Lung (tissue), 12 donors: ENCODE data around the gene AGT. TPM values are rescaled to one million over a fixed set of nuclear protein-coding genes. Genes with fewer than 3 reads are reported as not detected.

ENCODE experiments used
- ATAC-seq: fragments of 200-7000 bp; cut with Tn5 transposase; one replicate; pipeline ENCODE4 v1.9.1; 2020; ENCODE audit warnings: moderate number of reproducible peaks; ENCODE audit not compliant: insufficient read depth, low FRiP score
- DNase-seq, 3 donors: peaks; one replicate each; pipeline ENCODE4 v3.0.0-alpha.2; 2013 to 2017
- H3K27ac ChIP-seq, 2 donors: one replicate each; pipeline ENCODE4 v1.5.1; 2013; ENCODE audit warnings: mild to moderate bottlenecking in 2 of 2, moderate library complexity in 2 of 2, control low read depth in 1 of 2, inconsistent platforms in 1 of 2, low read depth in 1 of 2, low read length in 1 of 2
- H3K27me3 ChIP-seq, 3 donors: one replicate each; pipeline ENCODE4 v1.5.1; 2013; ENCODE audit warnings: low read length in 2 of 3; ENCODE audit not compliant: control insufficient read depth in 3 of 3, insufficient read depth in 3 of 3
- H3K36me3 ChIP-seq, 4 donors: one replicate each; pipeline ENCODE4 v1.5.1; 2013; ENCODE audit warnings: low read length in 4 of 4, mild to moderate bottlenecking in 1 of 4, moderate library complexity in 1 of 4; ENCODE audit not compliant: control insufficient read depth in 4 of 4, insufficient read depth in 4 of 4
- H3K4me1 ChIP-seq, 5 donors: one replicate each; pipeline ENCODE4 v1.5.1; 2013; ENCODE audit warnings: low read length in 5 of 5, mild to moderate bottlenecking in 2 of 5, moderate library complexity in 1 of 5; ENCODE audit not compliant: control insufficient read depth in 5 of 5, insufficient read depth in 5 of 5
- H3K4me3 ChIP-seq: one replicate; pipeline ENCODE4 v1.5.1; 2013; ENCODE audit warnings: mild to moderate bottlenecking, control low read depth, moderate library complexity
- H3K9ac ChIP-seq, 2 donors: one replicate each; pipeline ENCODE4 v1.5.1; 2013; ENCODE audit warnings: low read length in 2 of 2, control low read depth in 1 of 2; ENCODE audit not compliant: insufficient read depth in 1 of 2
- H3K9me3 ChIP-seq, 4 donors: one replicate each; pipeline ENCODE4 v1.5.1; 2013; ENCODE audit warnings: low read length in 3 of 4, mild to moderate bottlenecking in 1 of 4, moderate library complexity in 1 of 4; ENCODE audit not compliant: control insufficient read depth in 4 of 4, insufficient read depth in 3 of 4
- WGBS, 2 donors: extraction: QIAGEN DNeasy Blood & Tissue Kit; methylation state at CpG; one replicate each; pipeline ENCODE4 v1.1.7; 2013; 5-methylcytosine and 5-hydroxymethylcytosine counted together
- polyA plus RNA-seq, 2 donors: library from polyadenylated mRNA; stranded (reverse); fragments of 200-250 nt; gene quantifications; one replicate each; pipeline ENCODE4 v1.2.1, GENCODE V29; 2013
- total RNA-seq, 2 donors: library from RNA; depleted of rRNA in 1 of 2; stranded (reverse); fragments of >200 nt in 1 of 2; gene quantifications; one replicate each; pipeline ENCODE4 v1.2.1, GENCODE V29; 2014 to 2021
- TF ChIP-seq, protein P1 (sequence below): IDR thresholded peaks from 2 replicates; pipeline ENCODE4 v1.5.1; 2012; ENCODE audit warnings: mild to moderate bottlenecking; ENCODE audit errors: control extremely low read depth, extremely low read depth
- donor health status: control.
- donor health status: control.
- donor health status: Bipolar disorder and iron deficiency.
- donor health status: healthy.
- donor health status: DM: yes; HTN: yes; CAD: no.

Gene AGT
- total and polyA plus RNA-seq, 4 donors = 1.7 to 3.5 (median 1.9) TPM

DNA sequence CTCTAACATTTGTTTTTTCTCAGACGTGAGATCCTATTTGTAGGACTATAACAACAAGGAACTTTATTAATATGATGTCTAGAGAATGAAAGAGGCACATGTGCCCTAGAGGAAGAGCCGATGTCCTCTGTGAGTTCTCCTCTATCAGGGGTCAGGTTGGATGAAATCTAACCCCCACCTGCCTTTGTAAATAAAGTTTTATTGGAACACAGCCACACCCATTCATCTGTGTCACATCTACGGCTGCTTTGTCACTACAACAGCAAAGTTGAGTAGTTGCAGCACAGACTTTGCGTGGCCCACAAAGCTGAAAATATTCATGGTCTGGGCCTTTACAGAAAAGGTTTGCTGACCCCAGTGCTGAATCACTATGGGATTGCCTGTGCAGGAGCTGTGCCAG lies 32.7 kb upstream of the AGT start:
- ATAC-seq (no peak), DNase-seq (no peak)
- Histone ChIP-seq H3K9ac (no peak overlapping the region), H3K9me3 (no peaks in the 10 kb centered on the region), H3K4me1 (peaks cover 0 to 33% (median 11%) of the 10 kb centered on the region in 5 donors), H3K27ac (no peak overlapping the region), H3K4me3 (no peak overlapping the region), H3K27me3 (no peaks in the 10 kb centered on the region), H3K36me3 (no peaks in the 10 kb centered on the region)
- WGBS, 2 donors = 87 to 90% methylated on average over 4 of the region's 4 CpGs
- TF ChIP-seq, protein P1, sequence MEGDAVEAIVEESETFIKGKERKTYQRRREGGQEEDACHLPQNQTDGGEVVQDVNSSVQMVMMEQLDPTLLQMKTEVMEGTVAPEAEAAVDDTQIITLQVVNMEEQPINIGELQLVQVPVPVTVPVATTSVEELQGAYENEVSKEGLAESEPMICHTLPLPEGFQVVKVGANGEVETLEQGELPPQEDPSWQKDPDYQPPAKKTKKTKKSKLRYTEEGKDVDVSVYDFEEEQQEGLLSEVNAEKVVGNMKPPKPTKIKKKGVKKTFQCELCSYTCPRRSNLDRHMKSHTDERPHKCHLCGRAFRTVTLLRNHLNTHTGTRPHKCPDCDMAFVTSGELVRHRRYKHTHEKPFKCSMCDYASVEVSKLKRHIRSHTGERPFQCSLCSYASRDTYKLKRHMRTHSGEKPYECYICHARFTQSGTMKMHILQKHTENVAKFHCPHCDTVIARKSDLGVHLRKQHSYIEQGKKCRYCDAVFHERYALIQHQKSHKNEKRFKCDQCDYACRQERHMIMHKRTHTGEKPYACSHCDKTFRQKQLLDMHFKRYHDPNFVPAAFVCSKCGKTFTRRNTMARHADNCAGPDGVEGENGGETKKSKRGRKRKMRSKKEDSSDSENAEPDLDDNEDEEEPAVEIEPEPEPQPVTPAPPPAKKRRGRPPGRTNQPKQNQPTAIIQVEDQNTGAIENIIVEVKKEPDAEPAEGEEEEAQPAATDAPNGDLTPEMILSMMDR = no peak

DNA sequence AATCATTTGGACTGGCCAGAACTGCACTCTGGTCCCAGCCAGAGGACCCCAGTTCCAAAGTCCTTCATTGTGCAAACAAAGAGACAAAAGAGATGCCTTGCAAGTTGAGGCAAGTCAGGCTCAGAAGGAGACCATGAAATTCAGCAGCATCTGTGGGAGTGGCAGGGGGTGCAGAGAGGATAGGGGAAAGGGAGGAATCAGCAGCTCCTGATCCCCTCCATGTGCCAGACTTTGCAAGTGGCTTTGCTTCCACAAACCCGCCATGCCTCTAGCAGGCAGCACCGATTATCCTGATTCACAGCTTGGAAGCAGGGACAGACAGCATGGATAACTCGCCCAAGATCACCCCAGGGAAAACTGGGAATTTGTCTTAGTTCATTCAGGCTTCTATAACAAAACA lies 31.1 kb upstream of the AGT start:
- DNase-seq = no peak
- Histone ChIP-seq H3K27ac (no peak overlapping the region), H3K9ac (no peak overlapping the region), H3K4me1 (peaks cover 0 to 20% (median 6%) of the 10 kb centered on the region in 5 donors), H3K4me3 (no peak overlapping the region), H3K27me3 (no peaks in the 10 kb centered on the region), H3K36me3 (no peaks in the 10 kb centered on the region), H3K9me3 (no peaks in the 10 kb centered on the region)
- no peak for ATAC-seq
- TF ChIP-seq, protein P1 = no peak
- 73 to 78% methylated on average over 3 of the region's 3 CpGs for WGBS, 2 donors

DNA sequence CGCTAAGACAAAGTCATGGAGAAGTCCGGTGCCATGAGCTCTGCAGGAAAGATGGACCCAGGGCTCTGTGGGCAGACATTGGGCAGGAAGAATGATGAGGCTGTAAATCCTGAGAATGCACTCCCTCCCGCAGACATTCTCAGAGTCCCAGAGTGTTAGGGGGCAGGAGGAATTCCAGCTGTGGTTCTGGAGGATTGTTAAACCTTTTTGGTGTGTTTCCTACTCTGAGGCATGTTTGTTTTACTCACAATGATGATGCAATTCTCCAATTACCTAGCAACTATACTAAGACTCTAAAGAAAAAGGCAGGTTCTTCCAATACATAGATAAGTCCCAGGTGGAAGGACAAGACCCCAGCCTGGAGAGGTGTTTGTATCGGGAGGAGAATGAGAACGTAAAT lies 30.5 kb upstream of the AGT start:
- Histone ChIP-seq H3K4me1 (peaks cover 0 to 14% (median 6%) of the 10 kb centered on the region in 5 donors), H3K4me3 (no peak overlapping the region), H3K36me3 (no peaks in the 10 kb centered on the region), H3K27ac (no peak overlapping the region), H3K27me3 (no peaks in the 10 kb centered on the region), H3K9me3 (no peaks in the 10 kb centered on the region), H3K9ac (no peak overlapping the region)
- 65 to 71% methylated on average over 5 of the region's 5 CpGs for WGBS, 2 donors
- TF ChIP-seq, protein P1 = no peak
- no peak for ATAC-seq
- no peak for DNase-seq

DNA sequence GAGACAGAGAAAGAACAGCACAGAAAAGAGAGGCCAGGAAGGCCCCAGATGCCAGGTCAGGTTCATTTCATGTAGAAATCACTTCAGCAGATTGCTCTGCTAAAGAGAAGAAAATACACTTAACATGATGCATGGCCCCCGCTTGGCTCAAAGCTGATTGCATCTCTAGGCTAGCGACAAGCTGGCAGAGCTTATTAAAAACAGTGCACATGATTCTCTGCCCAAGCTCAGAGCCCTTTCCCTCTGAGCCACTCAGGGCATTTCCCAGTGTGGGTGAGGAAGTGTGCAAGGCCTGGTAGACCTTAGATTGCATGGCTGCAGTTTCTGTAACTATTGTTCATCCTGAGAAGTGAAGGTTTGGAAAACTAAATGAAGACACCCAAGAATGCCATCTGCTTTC lies 30.0 kb upstream of the AGT start:
- Histone ChIP-seq H3K27me3 (no peaks in the 10 kb centered on the region), H3K4me1 (peaks cover 0 to 10% (median 5%) of the 10 kb centered on the region in 5 donors), H3K27ac (no peak overlapping the region), H3K9me3 (no peaks in the 10 kb centered on the region), H3K4me3 (no peak overlapping the region), H3K36me3 (no peaks in the 10 kb centered on the region), H3K9ac (no peak overlapping the region)
- WGBS, 2 donors = 88 to 93% methylated on average over 2 of the region's 2 CpGs
- DNase-seq = no peak
- ATAC-seq = no peak
- TF ChIP-seq, protein P1 = no peak
